ENCODE results near the gene PRSS16. TPM values are rescaled to one million over a fixed set of nuclear protein-coding genes. Genes with fewer than 3 reads are reported as not detected.

PRSS16 gene
- total and polyA plus RNA-seq, 9 of the 15 experiments (the other 6 are each of a cell fraction or from before 2014, with no cell fraction given), result 4.5 to 21.3 (median 12.1) TPM

- H3K9me3 ChIP-seq (replicated peaks; ENCODE audit: control insufficient read depth, insufficient read depth, low read depth, low read length), result peaks cover 4% of the 10 kb centered on the region; the same call in 1 of the 2 replicates
- no peak overlapping the region for H2AFZ ChIP-seq (ENCODE audit: low read depth, low read length)
- POLR2A ChIA-PET, result no interaction called here
- H3K27me3 ChIP-seq (ENCODE audit: control insufficient read depth in 2 of 2, insufficient read depth in 2 of 2, low read length in 2 of 2), result no peaks in the 10 kb centered on the region
- no peaks in the 10 kb centered on the region for H3K79me2 ChIP-seq (ENCODE audit: control insufficient read depth, insufficient read depth, low read length)
- H3K27ac ChIP-seq (ENCODE audit: extremely low read depth, low read depth, low read length), result no peak overlapping the region
- H3K4me1 ChIP-seq (replicated peaks in 1 of 2; ENCODE audit: control insufficient read depth in 2 of 2, insufficient read depth in 2 of 2, low read length in 2 of 2), result peaks cover 14 to 15% of the 10 kb centered on the region in 2 experiments; a peak in 3 of 5 replicates
- in situ Hi-C loops (cut with MboI) (no loop called here), intact Hi-C loops (cut with micrococcal nuclease) (loop anchor here (5.0 kb wide), 1 partner anchor 216 kb away; no protein-coding TSS in a partner anchor)
- CTCF ChIA-PET (ENCODE audit: low intra/inter-chr PET ratio), result no interaction called here
- WGBS (ENCODE audit: insufficient coverage, low coverage, missing lambda C conversion rate), result 95% methylated on average over 2 of the region's 2 CpGs
- H3K9me1 ChIP-seq (ENCODE audit: control insufficient read depth, insufficient read depth, low read length), result no peaks in the 10 kb centered on the region
- no peak overlapping the region for H3K4me3 ChIP-seq
- H3K9ac ChIP-seq (ENCODE audit: insufficient read depth in 1 of 2, low read depth in 2 of 2, low read length in 2 of 2), result no peak overlapping the region
- no peak for ATAC-seq
- no peak overlapping the region for H3K4me2 ChIP-seq (ENCODE audit: insufficient read depth, low read length)
- no peak for DNase-seq (ENCODE audit: extremely low read depth in 1 of 4, low spot score in 3 of 4)
- BruUV-seq (replicated peaks), result no TSS peak
- H3K36me3 ChIP-seq (ENCODE audit: control insufficient read depth, insufficient read depth, low read length), result no peaks in the 10 kb centered on the region
- FAIRE-seq, result no peak
- H4K20me1 ChIP-seq (replicated peaks; ENCODE audit: control insufficient read depth, insufficient read depth, low read length), result no peaks in the 10 kb centered on the region
- TF ChIP-seq POLR3G (IDR thresholded peaks at IDR 0.05; ENCODE audit: extremely low read depth, insufficient read length, insufficient replicate concordance) (no peak), CHAMP1 (IDR thresholded peaks at IDR 0.05) (no peak), TAF1 (IDR thresholded peaks at IDR 0.05; ENCODE audit: control insufficient read depth, extremely low read depth, insufficient read depth, low read length, severe bottlenecking) (no peak), NUFIP1 (IDR thresholded peaks at IDR 0.05; ENCODE audit: partially characterized antibody) (no peak), L3MBTL2 (IDR thresholded peaks at IDR 0.05) (no peak), KDM1A (IDR thresholded peaks at IDR 0.05) (0 out of 4 replicates have a peak, but pooled peaks of 1 of the 2 experiments have one; percentile 7), GTF2B (IDR thresholded peaks at IDR 0.05; ENCODE audit: extremely low read depth, insufficient read length) (no peak), CHD7 (IDR thresholded peaks at IDR 0.05; ENCODE audit: low read depth, low read length) (no peak)
Measured at GRCh38 chr6:27286141-27286540, 38.6 kb downstream of the PRSS16 start.

Data from K562 (cell line).